ES-I3 (cell line): ENCODE results near the gene GRM4.

Experiments
- H3K36me3 ChIP-seq: 2 replicates; pipeline ENCODE4 v1.6.1; 2013; ENCODE audit warnings: mild to moderate bottlenecking, low read length, control low read depth, moderate library complexity; ENCODE audit not compliant: insufficient read depth
- H3K4me1 ChIP-seq: 2 replicates; pipeline ENCODE4 v1.6.1; 2013; ENCODE audit warnings: mild to moderate bottlenecking, control low read depth, low read length; ENCODE audit not compliant: insufficient read depth
- H3K9ac ChIP-seq: 2 replicates; pipeline ENCODE4 v1.6.1; 2013; ENCODE audit warnings: low read depth, mild to moderate bottlenecking, low read length, moderate library complexity
- H3K9me3 ChIP-seq: 2 replicates; pipeline ENCODE4 v1.6.1; 2013; ENCODE audit warnings: mild to moderate bottlenecking, low read length, moderate library complexity; ENCODE audit not compliant: control insufficient read depth, insufficient read depth

GRM4 gene

DNA sequence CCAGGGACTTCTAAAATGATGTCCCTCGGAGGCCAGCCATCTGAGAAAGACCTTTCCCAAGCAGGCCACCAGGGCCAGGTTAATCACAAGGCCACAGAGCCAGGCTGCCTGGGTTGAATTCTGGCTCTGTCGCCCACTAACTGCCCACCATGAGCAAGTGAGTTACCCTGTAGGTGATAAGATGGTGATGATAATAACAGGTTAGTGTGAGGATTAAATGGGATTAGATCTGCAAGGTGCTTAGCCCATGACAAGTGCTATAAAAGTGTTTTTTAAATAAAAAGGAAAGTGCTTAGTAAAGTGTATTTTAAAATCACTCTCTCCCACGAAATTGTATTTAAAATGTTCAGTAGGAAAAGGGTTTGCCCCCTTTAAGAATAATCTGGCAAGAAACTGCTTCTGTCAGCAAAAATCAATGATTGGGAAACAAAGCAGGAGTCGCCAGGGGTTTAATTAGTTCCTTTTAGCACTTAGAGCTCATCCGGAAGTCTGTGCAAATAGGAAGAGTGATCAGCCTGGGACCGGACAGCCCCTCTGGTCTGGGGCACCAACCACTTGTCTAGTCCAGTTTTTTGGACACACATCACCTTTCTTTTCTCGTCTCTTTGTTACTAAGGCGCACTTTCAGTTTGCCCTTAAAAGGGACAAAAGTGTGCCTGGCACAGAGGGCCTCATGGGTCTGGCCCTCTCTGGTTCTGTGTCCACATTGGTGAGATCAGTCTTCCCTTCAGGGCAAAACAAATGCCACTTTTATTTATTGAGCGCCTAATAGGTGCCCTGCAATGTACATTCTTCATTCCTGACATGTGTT, 150.4 kb downstream of the GRM4 start:
- Histone ChIP-seq H3K9ac (no peak overlapping the region), H3K4me1 (no peaks in the 10 kb centered on the region), H3K36me3 (no peaks in the 10 kb centered on the region), H3K9me3 (peaks cover 3% of the 10 kb centered on the region; the same call in 1 of the 2 replicates)

GRCh38 chr6:33994472-33995308, 151.2 kb downstream of the GRM4 start:
- Histone ChIP-seq H3K9ac (no peak overlapping the region), H3K4me1 (no peaks in the 10 kb centered on the region), H3K36me3 (no peaks in the 10 kb centered on the region), H3K9me3 (peaks cover 3% of the 10 kb centered on the region; the same call in 1 of the 2 replicates)

DNA sequence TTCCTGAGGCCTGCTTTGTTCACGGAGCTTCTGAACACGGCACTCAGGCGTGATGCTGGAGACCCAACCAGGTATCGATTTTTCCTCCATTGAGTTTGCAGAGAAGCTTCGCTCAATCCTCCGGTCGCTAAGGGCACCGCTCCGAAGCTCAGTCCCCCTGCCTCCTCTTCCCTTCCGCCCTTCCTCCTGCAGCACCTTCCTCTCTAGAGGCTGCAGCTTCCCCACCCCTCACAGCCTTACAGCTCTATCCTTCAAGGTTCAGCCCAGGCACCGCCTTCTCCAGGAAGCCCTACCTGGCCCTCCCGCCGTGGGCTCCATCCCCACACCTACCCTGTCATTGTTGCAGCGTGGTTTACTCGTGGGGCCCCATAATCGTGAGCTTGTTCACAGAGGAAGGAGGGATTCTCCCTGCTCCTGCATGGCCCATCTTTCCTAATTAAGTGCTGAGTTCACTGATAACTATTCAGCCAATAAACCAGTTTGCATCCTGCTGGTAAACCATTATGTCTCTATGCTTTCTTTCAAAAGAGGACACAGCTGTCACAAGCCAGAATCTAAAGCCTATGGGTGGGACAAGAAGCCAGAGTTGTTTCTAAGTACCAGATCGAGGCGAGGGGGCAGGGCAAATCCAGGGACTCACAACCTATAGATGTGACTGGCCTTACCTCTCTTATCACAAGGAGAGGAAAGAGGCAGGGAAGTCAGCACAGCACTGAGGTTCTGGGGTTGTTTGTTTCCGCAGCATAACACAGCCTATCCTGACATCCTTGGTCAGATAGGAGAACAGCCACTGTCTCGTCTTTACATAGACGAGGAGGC, 152.0 kb downstream of the GRM4 start:
- Histone ChIP-seq H3K9me3 (peaks cover 3% of the 10 kb centered on the region; the same call in 1 of the 2 replicates), H3K36me3 (no peaks in the 10 kb centered on the region), H3K9ac (no peak overlapping the region), H3K4me1 (no peaks in the 10 kb centered on the region)

DNA sequence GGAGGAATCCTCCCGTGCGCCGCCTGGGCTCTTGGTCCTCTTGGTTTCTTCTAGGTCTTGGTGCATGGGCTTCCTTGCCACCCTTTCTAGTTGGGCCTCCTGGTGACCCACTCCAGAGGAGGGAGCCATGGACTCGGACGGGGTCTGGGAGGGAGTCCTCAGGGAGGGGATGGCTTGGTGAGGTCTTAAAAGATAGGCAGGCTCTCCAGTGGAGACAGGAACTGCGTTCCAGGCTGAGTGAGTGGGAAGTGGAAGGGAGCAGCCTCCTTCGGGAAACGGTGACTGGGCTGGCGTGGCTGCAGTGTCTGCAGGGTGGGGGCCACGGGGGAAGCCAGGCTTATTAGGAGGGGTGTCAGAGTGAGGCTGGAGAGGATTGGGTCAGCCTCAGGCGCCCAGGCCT, 152.8 kb downstream of the GRM4 start:
- no peak overlapping the region for H3K9ac ChIP-seq
- no peaks in the 10 kb centered on the region for H3K4me1 ChIP-seq
- H3K36me3 ChIP-seq = no peaks in the 10 kb centered on the region
- peaks cover 3% of the 10 kb centered on the region; the same call in 1 of the 2 replicates for H3K9me3 ChIP-seq

- Histone ChIP-seq H3K9me3 (peaks cover under 1% of the 10 kb centered on the region; the same call in 1 of the 2 replicates), H3K4me1 (no peaks in the 10 kb centered on the region), H3K9ac (no peak overlapping the region), H3K36me3 (no peaks in the 10 kb centered on the region)
Measured at GRCh38 chr6:33992191-33992590, 153.7 kb downstream of the GRM4 start.

DNA sequence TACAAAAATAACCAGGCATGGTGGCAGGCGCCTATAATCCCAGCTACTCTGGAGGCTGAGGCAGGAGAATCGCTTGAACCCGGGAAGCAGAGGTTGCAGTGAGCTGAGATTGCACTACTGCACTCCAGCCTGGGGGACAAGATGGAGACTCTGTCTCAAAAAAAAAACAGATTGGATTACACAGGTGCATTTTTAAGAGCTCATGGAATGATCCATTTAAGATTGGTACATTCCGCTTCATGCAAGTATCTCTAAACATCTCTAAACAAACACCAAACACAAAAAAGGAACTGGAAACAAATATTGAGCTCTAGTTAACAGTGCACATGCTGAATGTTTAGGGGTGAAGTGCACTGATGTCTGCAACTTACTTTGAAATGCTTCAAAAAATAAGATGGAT, 154.3 kb downstream of the GRM4 start:
- H3K9ac ChIP-seq = no peak overlapping the region
- H3K36me3 ChIP-seq = no peaks in the 10 kb centered on the region
- no peaks in the 10 kb centered on the region for H3K4me1 ChIP-seq
- peaks cover 4% of the 10 kb centered on the region for H3K9me3 ChIP-seq

DNA sequence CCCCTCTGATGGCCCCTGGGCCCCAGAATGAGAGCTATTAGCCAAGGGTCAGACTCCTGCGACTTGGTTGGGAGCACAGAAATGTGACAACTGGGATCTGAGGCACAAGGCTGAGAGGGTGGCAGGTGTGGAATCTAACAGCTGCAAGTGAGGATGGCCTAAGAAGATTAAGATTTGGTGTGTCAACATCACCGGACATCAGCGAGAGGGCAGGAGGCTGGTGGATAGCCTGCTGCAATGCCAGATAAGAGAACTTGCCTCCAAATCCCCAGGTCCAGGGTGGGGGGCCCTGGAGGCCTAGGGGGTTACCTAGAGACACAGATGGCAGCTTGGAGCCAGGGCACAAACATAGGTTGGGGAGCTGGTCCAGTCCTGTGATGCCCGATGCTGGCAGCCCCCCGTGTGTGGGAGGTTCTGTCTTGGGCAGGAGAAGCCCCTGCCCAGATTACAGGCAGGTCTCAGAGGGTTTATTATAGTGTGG, 155.8 kb downstream of the GRM4 start:
- Histone ChIP-seq H3K36me3 (no peaks in the 10 kb centered on the region), H3K4me1 (peaks cover 2% of the 10 kb centered on the region; the same call in 1 of the 2 replicates), H3K9ac (no peak overlapping the region), H3K9me3 (peaks cover 9% of the 10 kb centered on the region)

DNA sequence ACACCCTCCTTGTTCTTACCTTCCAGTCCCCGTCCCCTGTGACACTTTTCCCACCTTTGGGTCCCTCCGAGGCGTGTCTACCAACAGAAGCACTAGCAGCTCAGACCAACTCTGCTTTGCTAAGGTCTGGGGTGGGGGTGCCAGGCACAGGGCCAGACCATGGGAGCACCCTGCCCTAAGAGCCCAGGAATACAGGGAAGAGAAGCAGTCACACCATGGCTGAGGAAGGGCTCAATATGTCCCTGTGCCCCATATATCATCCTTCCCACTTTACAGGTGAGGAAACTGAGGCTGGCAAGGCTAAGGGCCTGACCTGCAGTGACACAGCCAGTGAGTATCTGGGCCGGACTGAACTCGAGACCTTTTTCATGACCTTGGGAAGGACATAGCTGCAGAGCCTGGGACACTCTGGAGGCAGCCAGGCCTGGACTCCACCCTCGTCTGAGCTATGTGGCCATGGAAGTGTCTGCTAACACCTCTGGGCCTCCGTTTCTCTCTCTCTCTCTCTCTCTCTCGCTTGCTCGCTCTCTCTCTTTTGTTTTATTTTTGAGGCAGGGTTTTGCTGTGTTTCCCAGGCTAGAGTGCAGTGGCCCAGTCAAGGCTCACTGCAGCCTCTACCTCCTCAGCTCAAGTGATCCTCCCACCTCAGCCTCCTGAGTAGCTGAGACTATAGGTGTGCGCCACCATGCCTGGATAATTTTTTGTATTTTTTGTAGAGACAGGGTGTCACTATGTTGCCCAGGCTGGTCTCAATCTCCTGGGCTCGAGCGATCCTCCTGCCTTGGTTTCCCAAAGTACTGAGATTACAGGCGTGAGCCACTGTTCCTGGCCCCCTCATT, 156.7 kb downstream of the GRM4 start:
- H3K4me1 ChIP-seq = peaks cover 4% of the 10 kb centered on the region; the same call in 1 of the 2 replicates
- H3K9ac ChIP-seq = no peak overlapping the region
- H3K9me3 ChIP-seq = peaks cover 9% of the 10 kb centered on the region
- no peaks in the 10 kb centered on the region for H3K36me3 ChIP-seq

- Histone ChIP-seq H3K9ac (no peak overlapping the region), H3K9me3 (peaks cover 9% of the 10 kb centered on the region), H3K4me1 (peaks cover 4% of the 10 kb centered on the region; the same call in 1 of the 2 replicates), H3K36me3 (no peaks in the 10 kb centered on the region)
Measured at GRCh38 chr6:33988121-33989015, 157.5 kb downstream of the GRM4 start.

DNA sequence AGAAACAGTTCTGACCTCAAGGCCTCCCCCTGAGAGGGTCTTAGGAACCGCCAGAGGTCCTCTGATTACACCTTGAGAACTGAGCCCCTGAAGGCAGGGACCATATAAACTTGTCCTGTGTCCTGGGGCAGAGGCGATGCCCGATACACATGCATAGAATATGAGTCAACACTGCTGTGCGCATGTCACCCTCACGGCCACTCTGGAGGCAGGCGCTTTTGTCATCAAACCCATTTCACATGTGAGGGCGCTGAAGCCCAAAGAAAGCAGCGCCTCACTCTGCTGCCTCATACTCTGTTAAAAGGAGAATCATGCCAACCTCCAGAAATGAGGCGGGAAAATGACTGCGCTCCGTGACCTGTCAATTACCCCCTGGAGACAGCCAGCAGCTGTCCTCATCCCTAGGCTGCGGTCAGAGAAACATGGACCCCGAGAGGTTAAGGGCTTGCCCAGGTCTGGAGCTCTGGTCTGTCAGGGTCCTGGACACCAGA, 158.3 kb downstream of the GRM4 start:
- peaks cover 4% of the 10 kb centered on the region; the same call in 1 of the 2 replicates for H3K4me1 ChIP-seq
- H3K9me3 ChIP-seq = peaks cover 9% of the 10 kb centered on the region
- H3K9ac ChIP-seq = no peak overlapping the region
- H3K36me3 ChIP-seq = no peaks in the 10 kb centered on the region

DNA sequence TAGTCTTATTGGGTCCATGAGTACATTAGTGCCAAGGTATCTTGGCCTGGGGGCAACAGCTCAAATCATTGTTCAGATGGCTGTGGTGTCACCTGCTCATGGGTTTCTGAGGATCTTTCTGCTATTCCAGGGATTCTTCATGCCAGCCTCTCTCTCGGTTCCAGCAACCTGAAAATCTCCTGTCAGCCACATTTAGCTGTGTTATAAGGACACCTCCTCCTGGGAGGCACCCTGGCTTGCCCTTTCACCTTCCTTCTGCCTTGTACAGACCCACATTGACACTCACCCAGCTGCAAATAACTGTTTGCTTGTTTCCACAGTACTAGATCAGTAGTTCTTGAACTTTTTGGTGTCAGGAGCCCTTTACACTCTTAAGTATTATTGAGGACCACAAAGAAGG, 159.9 kb downstream of the GRM4 start:
- Histone ChIP-seq H3K9me3 (peaks cover 9% of the 10 kb centered on the region), H3K4me1 (peaks cover 4% of the 10 kb centered on the region; the same call in 1 of the 2 replicates), H3K9ac (no peak overlapping the region), H3K36me3 (no peaks in the 10 kb centered on the region)

DNA sequence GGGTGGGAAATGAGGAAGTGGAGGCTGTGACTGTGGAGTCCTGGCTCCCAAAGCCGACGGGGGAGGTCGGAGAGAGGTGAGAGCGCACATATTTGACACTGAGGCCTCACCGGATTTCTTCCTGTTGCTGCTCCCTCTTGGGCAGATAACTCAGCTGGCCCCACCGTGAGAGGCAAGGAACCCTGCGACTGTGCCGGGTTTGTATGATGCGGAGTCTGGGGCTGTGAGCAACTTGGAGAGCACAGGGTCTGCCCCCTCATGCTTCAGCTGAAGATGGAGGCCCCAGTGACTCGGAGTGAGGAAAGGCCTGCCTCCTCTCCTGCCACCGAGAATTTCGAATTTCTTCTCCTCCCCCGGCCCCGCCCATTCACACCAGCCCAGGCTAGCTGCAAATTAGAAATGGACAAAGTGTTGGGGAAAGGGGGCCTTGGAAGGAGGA, 160.6 kb downstream of the GRM4 start:
- Histone ChIP-seq H3K9me3 (peaks cover 9% of the 10 kb centered on the region), H3K9ac (no peak overlapping the region)

More for the DNA sequence above, 160.6 kb downstream of the GRM4 start:
- H3K36me3 ChIP-seq = no peaks in the 10 kb centered on the region
- H3K4me1 ChIP-seq = peaks cover 4% of the 10 kb centered on the region; the same call in 1 of the 2 replicates
